K562 (cell line): ENCODE results near the gene PITPNM1. TPM values are rescaled to one million over a fixed set of nuclear protein-coding genes. Genes with fewer than 3 reads are reported as not detected.

Experiments used
- ARID2 ChIP-seq: fragments of 450-650 bp; IDR thresholded peaks from 2 replicates; pipeline ENCODE4 v1.6.1; 2017; ENCODE audit warnings: antibody characterized with exemption, mild to moderate bottlenecking
- ARID3A ChIP-seq: IDR thresholded peaks from 2 replicates; pipeline ENCODE4 v1.6.1; 2012; ENCODE audit warnings: low read depth, low read length, improper control_type of control experiment, borderline replicate concordance
- FOXK2 ChIP-seq, 2 experiments: fragments of 450-650 bp; IDR thresholded peaks in 1 of 2; conservative IDR thresholded peaks in 1 of 2; 2 replicates each; pipeline ENCODE4 v1.6.1; 2016; ENCODE audit warnings: low read depth in 2 of 2, mild to moderate bottlenecking in 1 of 2
- GTF2A2 ChIP-seq: IDR thresholded peaks from 2 replicates; pipeline ENCODE4 v1.6.1; 2016; ENCODE audit warnings: mild to moderate bottlenecking, missing genetic modification characterization, missing compliant biosample characterization
- JUN ChIP-seq, 2 experiments: sonication (generic) in 1 of 2; formaldehyde crosslinking in 1 of 2; IDR thresholded peaks; 2 replicates each; pipeline versions ENCODE4 v1.6.1 to v1.8.0; 2012 to 2022; ENCODE audit warnings: borderline replicate concordance in 2 of 2, mild to moderate bottlenecking in 2 of 2, improper control_type of control experiment in 1 of 2, low read depth in 1 of 2, low read length in 1 of 2, missing genetic modification reagents in 1 of 2
- MYBL2 ChIP-seq, 2 experiments: fragments of 450-650 bp in 1 of 2; sonication (generic) in 1 of 2; formaldehyde crosslinking in 1 of 2; IDR thresholded peaks; 2 replicates each; pipeline versions ENCODE4 v1.6.1 to v1.8.1; 2017 to 2022; ENCODE audit warnings: borderline replicate concordance in 1 of 2, inconsistent platforms in 1 of 2, low read depth in 1 of 2, mild to moderate bottlenecking in 1 of 2, missing genetic modification reagents in 1 of 2, moderate library complexity in 1 of 2
- NCOA2 ChIP-seq, 2 experiments: fragments of 450-650 bp; IDR thresholded peaks; 2 replicates each; pipeline ENCODE4 v1.6.1; 2018; ENCODE audit warnings: mild to moderate bottlenecking in 2 of 2, moderate library complexity in 1 of 2; ENCODE audit not compliant: partially characterized antibody in 2 of 2
- NCOA4 ChIP-seq: fragments of 450-650 bp; IDR thresholded peaks from 2 replicates; pipeline ENCODE4 v1.6.1; 2018; ENCODE audit warnings: mild to moderate bottlenecking; ENCODE audit not compliant: partially characterized antibody
- POLR2AphosphoS5 ChIP-seq: IDR thresholded peaks from 2 replicates; pipeline ENCODE4 v1.6.1; 2011; ENCODE audit warnings: mild to moderate bottlenecking, low read depth, low read length, moderate library complexity; ENCODE audit not compliant: control insufficient read depth, insufficient read depth
- SRSF7 ChIP-seq: fragments of 200-400 bp; formaldehyde crosslinking; optimal IDR thresholded peaks from 2 replicates; pipeline ENCODE3; 2017; ENCODE audit warnings: mild to moderate bottlenecking, low read depth, low read length
- TSC22D4 ChIP-seq: fragments of 450-650 bp; IDR thresholded peaks from 2 replicates; pipeline ENCODE4 v1.6.1; 2016; ENCODE audit warnings: missing genetic modification characterization, missing biosample characterization, control low read depth
- U2AF2 ChIP-seq: fragments of 200-400 bp; formaldehyde crosslinking; optimal IDR thresholded peaks from 2 replicates; pipeline ENCODE3; 2017; ENCODE audit warnings: low read depth, mild to moderate bottlenecking, low read length
- USF1 ChIP-seq: sonication (generic); formaldehyde crosslinking; IDR thresholded peaks from 2 replicates; pipeline ENCODE4 v1.9.0; 2022; ENCODE audit warnings: mild to moderate bottlenecking, missing genetic modification reagents
- ZBTB7A ChIP-seq: IDR thresholded peaks from 2 replicates; pipeline ENCODE4 v1.6.1; 2011; ENCODE audit warnings: low read depth, mild to moderate bottlenecking, low read length, moderate library complexity, borderline replicate concordance; ENCODE audit not compliant: control insufficient read depth
- ZNF146 ChIP-seq: IDR thresholded peaks from one replicate; pipeline ENCODE4 v1.6.1; 2018; ENCODE audit warnings: missing compliant biosample characterization; ENCODE audit not compliant: unreplicated experiment
- ZNF609 ChIP-seq: sonication (generic); formaldehyde crosslinking; IDR thresholded peaks from 2 replicates; pipeline ENCODE4 v1.8.1; 2023; ENCODE audit warnings: missing genetic modification reagents, mild to moderate bottlenecking, borderline replicate concordance
- ZNF75A ChIP-seq: fragments of 450-650 bp; formaldehyde crosslinking; IDR thresholded peaks from 2 replicates; pipeline ENCODE4 v1.4.0; 2020; ENCODE audit warnings: mild to moderate bottlenecking
- polyA plus RNA-seq, 8 experiments: library from polyadenylated mRNA; depleted of rRNA in 4 of 8; stranded (reverse) in 5 of 8; unstranded in 3 of 8; fragments of >200 nt; fragmentation: Nextera tagmentation in 2 of 8; fragmentation: Illumina TruSeq in 1 of 8; extraction: Ambion mirVana in 2 of 8; extraction: Trizol in 1 of 8; gene quantifications; 2 replicates each; pipeline versions ENCODE4 v1.2.1 to v1.2.3, GENCODE V29; 2011 to 2014; ENCODE audit warnings: inconsistent platforms in 1 of 8, missing spikeins in 1 of 8
- total RNA-seq, 7 experiments: library from RNA; depleted of rRNA in 6 of 7; stranded (reverse); fragments of >200 nt in 6 of 7; fragmentation: Illumina TruSeq in 2 of 7; extraction: Trizol in 2 of 7; gene quantifications; 2 replicates each; pipeline versions ENCODE4 v1.2.1 to v1.2.3, GENCODE V29; 2011 to 2021; ENCODE audit warnings: low replicate concordance in 1 of 7

PITPNM1 gene
- total and polyA plus RNA-seq, 9 of the 15 experiments (the other 6 are each of a cell fraction or from before 2014, with no cell fraction given) = 0.11 to 53.7 (median 16.0) TPM

- TF ChIP-seq ZNF609 (CRISPR knock-in tag) = peak; percentile 97
- TF ChIP-seq TSC22D4 (tag) = no peak
- peak; percentile 75 for TF ChIP-seq USF1 (CRISPR knock-in tag)
- TF ChIP-seq MYBL2 (IDR thresholded peaks at IDR 0.05; ENCODE audit: low read depth) = no peak
- TF ChIP-seq MYBL2 (CRISPR knock-in tag; IDR thresholded peaks at IDR 0.05; ENCODE audit: borderline replicate concordance) = no peak
- TF ChIP-seq NCOA4 = no peak
- peak; percentile 77 for TF ChIP-seq ZBTB7A
- no peak for TF ChIP-seq NCOA2 (IDR thresholded peaks at IDR 0.05; ENCODE audit: partially characterized antibody in 2 of 2)
- TF ChIP-seq ZNF75A (CRISPR knock-in tag) = no peak
- TF ChIP-seq SRSF7 = no peak
- 0 out of 4 replicates have a peak, but pooled peaks of 1 of the 2 experiments have one; percentile 22 for TF ChIP-seq FOXK2 (conservative IDR thresholded peaks at IDR 0.05 in 1 of 2, IDR thresholded peaks at IDR 0.05 in 1 of 2; ENCODE audit: low read depth in 2 of 2)
- TF ChIP-seq JUN (IDR thresholded peaks at IDR 0.05; ENCODE audit: borderline replicate concordance, low read depth, low read length) = peak; percentile 68; the same call in 1 of the 2 replicates
- peak; percentile 99 for TF ChIP-seq JUN (CRISPR knock-in tag; IDR thresholded peaks at IDR 0.05; ENCODE audit: borderline replicate concordance)
- TF ChIP-seq ZNF146 = no peak
- no peak for TF ChIP-seq GTF2A2
- TF ChIP-seq U2AF2 = no peak
- TF ChIP-seq ARID3A = no peak
- TF ChIP-seq POLR2AphosphoS5 = peak; percentile 50; the same call in 1 of the 2 replicates
- TF ChIP-seq ARID2 = no peak
These were observed 22.1 kb downstream of the PITPNM1 start, which contains the start of gene AIP (continued) for GRCh38 chr11:67482827-67483798.
